Measurements from ENCODE around the gene PLD3.

The PLD3 gene

DNA sequence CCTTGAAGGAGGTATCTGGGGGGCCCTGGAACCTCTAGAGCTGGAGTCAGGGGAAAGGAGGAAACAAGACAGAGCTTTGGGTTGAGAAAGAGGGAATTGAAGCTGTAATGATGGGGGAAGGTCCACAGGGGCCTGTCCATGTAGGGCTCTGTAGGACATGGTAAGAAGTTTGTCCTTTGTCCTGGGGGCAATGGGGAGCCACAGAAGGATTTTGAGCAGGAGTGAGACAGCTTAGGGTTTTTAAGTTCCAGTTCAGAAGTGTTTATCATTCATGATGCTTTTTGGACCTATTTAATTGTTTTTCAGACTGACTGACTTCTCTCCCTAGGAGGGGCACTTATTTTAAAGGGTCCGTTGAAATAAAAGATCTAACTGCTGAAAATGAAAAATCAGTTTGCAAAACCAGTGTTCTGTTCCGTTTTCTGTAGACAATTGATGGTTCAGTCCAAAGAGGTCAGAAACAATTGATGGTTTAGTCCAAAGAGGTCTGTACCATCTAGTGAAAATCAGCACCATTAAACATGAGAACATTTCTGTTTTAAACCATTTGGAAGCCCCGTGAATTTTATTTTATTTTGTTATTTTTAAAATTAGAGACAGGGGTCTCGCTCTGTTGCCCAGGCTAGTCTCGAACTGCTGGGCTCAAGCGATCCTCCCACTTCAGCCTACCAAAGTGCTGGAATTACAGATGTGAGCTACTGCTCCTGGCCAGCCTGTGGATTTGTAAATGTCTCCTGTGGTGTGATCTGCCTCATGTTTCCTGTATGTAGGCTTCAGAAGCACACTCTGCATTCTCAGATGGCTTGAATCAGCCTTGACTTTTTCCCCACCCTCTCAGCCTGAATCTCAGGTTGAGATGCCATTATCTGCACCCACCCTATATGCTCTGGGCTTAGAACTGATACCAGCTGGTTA, 8.4 kb downstream of the PLD3 start:
- Histone ChIP-seq H3K36me3 (ENCODE audit: control insufficient read depth, low read depth, low read length) (no peaks in the 10 kb centered on the region), H3K9me3 (ENCODE audit: control insufficient read depth, low read depth, low read length) (no peaks in the 10 kb centered on the region), H3K4me3 (ENCODE audit: low read length) (no peak overlapping the region), H3K27ac (ENCODE audit: low read length) (no peak overlapping the region), H3K4me1 (ENCODE audit: control insufficient read depth, low read depth, low read length) (no peaks in the 10 kb centered on the region), H3K9ac (ENCODE audit: low read length) (no peak overlapping the region), H3K27me3 (ENCODE audit: control insufficient read depth, insufficient read depth, low read length) (no peaks in the 10 kb centered on the region)

DNA sequence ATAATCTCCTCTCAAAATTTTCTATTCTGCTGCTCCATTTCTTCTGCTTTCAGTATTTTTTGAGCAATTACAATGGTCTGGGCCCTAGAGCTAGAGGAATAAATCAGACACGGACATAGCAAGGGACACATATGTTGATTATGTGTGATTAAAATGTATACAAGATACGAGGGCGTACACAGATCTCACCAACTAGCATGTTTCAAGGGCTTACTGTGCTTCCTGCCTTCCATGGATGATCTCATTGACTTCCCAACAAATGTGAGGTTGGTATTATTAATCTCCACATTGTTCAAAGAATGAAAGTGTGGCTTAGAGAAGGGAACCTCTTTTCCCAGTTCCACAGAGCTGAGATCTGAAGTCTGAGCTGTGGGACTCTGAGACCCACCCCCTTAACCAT, 9.1 kb downstream of the PLD3 start:
- H3K9me3 ChIP-seq (ENCODE audit: control insufficient read depth, low read depth, low read length), result no peaks in the 10 kb centered on the region
- no peak overlapping the region for H3K4me3 ChIP-seq (ENCODE audit: low read length)
- no peaks in the 10 kb centered on the region for H3K36me3 ChIP-seq (ENCODE audit: control insufficient read depth, low read depth, low read length)
- H3K27me3 ChIP-seq (ENCODE audit: control insufficient read depth, insufficient read depth, low read length), result no peaks in the 10 kb centered on the region
- H3K4me1 ChIP-seq (ENCODE audit: control insufficient read depth, low read depth, low read length), result no peaks in the 10 kb centered on the region
- H3K27ac ChIP-seq (ENCODE audit: low read length), result no peak overlapping the region
- no peak overlapping the region for H3K9ac ChIP-seq (ENCODE audit: low read length)

DNA sequence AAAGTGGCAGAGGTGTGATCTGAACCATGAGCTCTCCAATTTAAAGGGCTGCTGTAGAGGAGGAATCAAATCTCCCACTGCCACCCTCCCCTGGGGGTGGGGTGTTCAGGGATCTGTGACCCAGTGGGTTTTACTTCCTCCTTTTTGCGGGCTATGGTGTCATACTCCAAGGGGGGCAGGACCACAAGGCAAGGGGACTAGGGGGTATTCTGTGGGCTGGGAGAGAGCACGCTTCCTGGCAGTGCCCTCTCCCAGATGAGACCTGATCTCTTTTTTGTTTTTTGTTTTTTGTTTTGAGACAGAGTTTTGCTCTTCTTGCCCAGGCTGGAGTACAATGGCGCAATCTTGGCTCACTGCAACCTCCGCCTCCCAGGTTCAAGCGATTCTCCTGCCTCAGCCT, 10.3 kb downstream of the PLD3 start:
- H3K27ac ChIP-seq (ENCODE audit: low read length), result no peak overlapping the region
- no peaks in the 10 kb centered on the region for H3K9me3 ChIP-seq (ENCODE audit: control insufficient read depth, low read depth, low read length)
- no peaks in the 10 kb centered on the region for H3K36me3 ChIP-seq (ENCODE audit: control insufficient read depth, low read depth, low read length)
- no peak overlapping the region for H3K9ac ChIP-seq (ENCODE audit: low read length)
- no peak overlapping the region for H3K4me3 ChIP-seq (ENCODE audit: low read length)
- no peaks in the 10 kb centered on the region for H3K27me3 ChIP-seq (ENCODE audit: control insufficient read depth, insufficient read depth, low read length)
- no peaks in the 10 kb centered on the region for H3K4me1 ChIP-seq (ENCODE audit: control insufficient read depth, low read depth, low read length)

DNA sequence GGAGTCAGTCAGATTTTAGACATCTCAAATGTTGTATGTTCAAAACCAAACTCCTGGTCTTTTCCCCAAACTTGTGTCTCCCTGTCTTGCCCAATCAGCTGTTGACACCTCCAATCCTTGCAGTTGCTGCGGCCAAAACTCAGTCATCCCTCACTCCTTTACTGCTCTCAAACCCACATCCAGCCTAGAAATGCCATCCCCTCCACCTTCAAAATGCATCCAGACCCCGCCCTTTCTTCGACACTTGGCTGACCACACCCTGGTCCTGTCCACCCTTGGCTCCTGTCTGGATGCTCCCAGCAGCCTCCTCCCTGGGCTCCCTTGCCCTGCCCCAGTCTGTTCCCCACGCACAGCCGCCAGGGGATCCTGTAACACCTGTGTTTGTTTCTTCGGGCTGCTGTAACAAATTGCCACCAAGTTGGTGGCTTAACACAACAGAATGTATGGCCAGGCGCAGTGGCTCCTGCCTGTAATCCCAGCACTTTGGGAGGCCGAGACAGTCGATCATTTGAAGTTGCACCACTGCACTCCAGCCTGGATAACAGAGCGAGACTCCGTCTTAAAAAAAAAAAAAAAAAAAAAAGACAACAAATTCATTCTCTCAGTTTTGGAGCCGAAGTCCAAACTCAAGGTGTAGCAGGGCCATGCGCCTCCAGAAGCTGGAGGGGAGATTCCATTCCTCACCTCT, 11.7 kb downstream of the PLD3 start:
- H3K4me3 ChIP-seq (ENCODE audit: low read length), result no peak overlapping the region
- no peaks in the 10 kb centered on the region for H3K4me1 ChIP-seq (ENCODE audit: control insufficient read depth, low read depth, low read length)
- H3K9me3 ChIP-seq (ENCODE audit: control insufficient read depth, low read depth, low read length), result no peaks in the 10 kb centered on the region
- no peak overlapping the region for H3K9ac ChIP-seq (ENCODE audit: low read length)
- no peak overlapping the region for H3K27ac ChIP-seq (ENCODE audit: low read length)
- no peaks in the 10 kb centered on the region for H3K36me3 ChIP-seq (ENCODE audit: control insufficient read depth, low read depth, low read length)
- H3K27me3 ChIP-seq (ENCODE audit: control insufficient read depth, insufficient read depth, low read length), result no peaks in the 10 kb centered on the region

DNA sequence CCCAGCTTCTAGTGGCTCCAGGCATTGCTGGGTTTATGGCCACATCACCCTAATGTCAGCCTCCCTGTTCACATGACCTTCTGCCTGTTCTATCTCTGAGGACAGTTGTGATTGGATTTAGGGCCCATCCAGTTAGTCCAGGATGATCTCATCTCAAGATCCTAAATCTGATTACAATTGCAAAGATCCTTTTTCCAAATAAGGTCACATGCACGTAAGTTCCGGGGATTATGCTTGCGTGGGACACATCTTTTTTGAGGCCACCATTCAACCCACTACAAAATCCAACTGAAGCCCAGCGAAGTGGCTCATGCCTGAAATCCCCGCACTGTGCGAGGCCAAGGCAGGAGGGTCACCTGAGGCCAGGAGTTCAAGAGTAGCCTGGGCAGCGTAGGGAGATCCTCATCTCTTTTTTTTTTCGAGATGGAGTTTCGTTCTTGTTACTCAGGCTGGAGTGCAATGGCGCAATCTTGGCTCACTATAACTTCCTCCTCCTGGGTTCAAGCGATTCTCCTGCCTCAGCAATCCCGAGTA, 12.3 kb downstream of the PLD3 start:
- no peaks in the 10 kb centered on the region for H3K36me3 ChIP-seq (ENCODE audit: control insufficient read depth, low read depth, low read length)
- no peak overlapping the region for H3K9ac ChIP-seq (ENCODE audit: low read length)
- H3K27ac ChIP-seq (ENCODE audit: low read length), result no peak overlapping the region
- H3K9me3 ChIP-seq (ENCODE audit: control insufficient read depth, low read depth, low read length), result no peaks in the 10 kb centered on the region
- H3K27me3 ChIP-seq (ENCODE audit: control insufficient read depth, insufficient read depth, low read length), result no peaks in the 10 kb centered on the region
- H3K4me3 ChIP-seq (ENCODE audit: low read length), result no peak overlapping the region
- no peaks in the 10 kb centered on the region for H3K4me1 ChIP-seq (ENCODE audit: control insufficient read depth, low read depth, low read length)

DNA sequence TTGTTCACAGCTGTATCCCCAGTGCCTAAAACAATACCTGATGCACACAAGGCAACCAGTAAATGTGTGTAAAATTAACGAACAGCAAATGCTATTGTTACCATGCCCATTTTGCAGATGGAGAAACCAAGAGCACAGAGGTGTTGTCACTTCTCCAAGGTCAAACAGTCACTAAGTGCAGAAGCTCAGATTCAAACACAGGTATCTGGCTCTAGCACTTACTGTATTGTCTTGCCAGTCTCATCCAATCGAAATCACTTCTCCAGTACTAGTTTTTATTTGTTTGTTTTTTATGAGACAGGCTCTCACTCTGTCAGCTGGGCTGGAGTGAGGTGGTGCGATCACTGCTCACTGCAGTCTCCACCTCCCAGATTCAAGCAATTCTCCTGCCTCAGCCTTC, 13.7 kb downstream of the PLD3 start:
- Histone ChIP-seq H3K4me3 (ENCODE audit: low read length) (no peak overlapping the region), H3K27me3 (ENCODE audit: control insufficient read depth, insufficient read depth, low read length) (no peaks in the 10 kb centered on the region), H3K4me1 (ENCODE audit: control insufficient read depth, low read depth, low read length) (peaks cover 7% of the 10 kb centered on the region), H3K36me3 (ENCODE audit: control insufficient read depth, low read depth, low read length) (no peaks in the 10 kb centered on the region), H3K27ac (ENCODE audit: low read length) (no peak overlapping the region), H3K9ac (ENCODE audit: low read length) (no peak overlapping the region), H3K9me3 (ENCODE audit: control insufficient read depth, low read depth, low read length) (no peaks in the 10 kb centered on the region)

DNA sequence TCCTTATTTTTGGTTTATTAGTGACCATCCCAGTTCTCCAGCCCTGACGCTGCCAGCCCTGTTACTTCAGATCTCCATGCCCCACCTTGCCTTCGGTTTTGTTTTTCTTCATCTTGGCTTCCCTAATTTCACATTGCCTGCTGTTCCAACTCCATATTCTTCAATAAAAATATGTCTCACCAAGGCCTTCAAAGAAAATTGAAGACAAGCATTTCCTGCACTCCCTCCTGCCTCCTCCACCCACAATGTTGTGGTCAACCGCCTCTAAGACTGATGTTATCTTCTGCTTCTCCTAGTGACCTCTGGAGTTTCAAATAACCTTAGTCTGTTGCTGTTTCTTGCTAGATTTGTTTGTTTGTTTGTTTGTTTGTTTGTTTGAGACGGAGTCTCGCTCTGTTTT, 14.6 kb downstream of the PLD3 start:
- peaks cover 7% of the 10 kb centered on the region for H3K4me1 ChIP-seq (ENCODE audit: control insufficient read depth, low read depth, low read length)
- no peak overlapping the region for H3K27ac ChIP-seq (ENCODE audit: low read length)
- no peak overlapping the region for H3K9ac ChIP-seq (ENCODE audit: low read length)
- peaks cover 3% of the 10 kb centered on the region for H3K36me3 ChIP-seq (ENCODE audit: control insufficient read depth, low read depth, low read length)
- H3K4me3 ChIP-seq (ENCODE audit: low read length), result no peak overlapping the region
- no peaks in the 10 kb centered on the region for H3K9me3 ChIP-seq (ENCODE audit: control insufficient read depth, low read depth, low read length)
- H3K27me3 ChIP-seq (ENCODE audit: control insufficient read depth, insufficient read depth, low read length), result no peaks in the 10 kb centered on the region

DNA sequence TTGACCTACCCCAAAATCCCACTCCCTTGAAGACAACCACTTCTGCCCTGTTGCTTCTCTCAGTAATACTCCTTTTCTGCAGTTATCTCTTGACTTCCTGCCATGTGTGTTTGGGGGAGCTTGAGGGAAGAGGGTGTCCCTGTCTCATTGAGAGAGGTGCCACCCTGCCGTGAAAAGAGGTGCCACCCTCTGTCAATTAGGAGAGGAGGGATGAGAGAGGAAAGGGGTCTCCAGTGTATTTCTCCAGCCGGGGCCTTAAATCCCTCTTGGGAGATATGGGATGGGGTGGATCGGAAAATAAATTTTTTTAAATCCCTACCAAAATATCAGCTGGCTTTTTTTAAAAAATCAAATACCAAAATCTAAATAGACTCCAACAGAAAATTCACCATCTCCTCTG, 16.5 kb downstream of the PLD3 start:
- Histone ChIP-seq H3K9me3 (ENCODE audit: control insufficient read depth, low read depth, low read length) (no peaks in the 10 kb centered on the region), H3K27me3 (ENCODE audit: control insufficient read depth, insufficient read depth, low read length) (no peaks in the 10 kb centered on the region), H3K27ac (ENCODE audit: low read length) (no peak overlapping the region), H3K4me1 (ENCODE audit: control insufficient read depth, low read depth, low read length) (peaks cover 7% of the 10 kb centered on the region), H3K9ac (ENCODE audit: low read length) (peak overlapping the region; percentile 6), H3K36me3 (ENCODE audit: control insufficient read depth, low read depth, low read length) (peaks cover 12% of the 10 kb centered on the region), H3K4me3 (ENCODE audit: low read length) (peak overlapping the region; percentile 74)

DNA sequence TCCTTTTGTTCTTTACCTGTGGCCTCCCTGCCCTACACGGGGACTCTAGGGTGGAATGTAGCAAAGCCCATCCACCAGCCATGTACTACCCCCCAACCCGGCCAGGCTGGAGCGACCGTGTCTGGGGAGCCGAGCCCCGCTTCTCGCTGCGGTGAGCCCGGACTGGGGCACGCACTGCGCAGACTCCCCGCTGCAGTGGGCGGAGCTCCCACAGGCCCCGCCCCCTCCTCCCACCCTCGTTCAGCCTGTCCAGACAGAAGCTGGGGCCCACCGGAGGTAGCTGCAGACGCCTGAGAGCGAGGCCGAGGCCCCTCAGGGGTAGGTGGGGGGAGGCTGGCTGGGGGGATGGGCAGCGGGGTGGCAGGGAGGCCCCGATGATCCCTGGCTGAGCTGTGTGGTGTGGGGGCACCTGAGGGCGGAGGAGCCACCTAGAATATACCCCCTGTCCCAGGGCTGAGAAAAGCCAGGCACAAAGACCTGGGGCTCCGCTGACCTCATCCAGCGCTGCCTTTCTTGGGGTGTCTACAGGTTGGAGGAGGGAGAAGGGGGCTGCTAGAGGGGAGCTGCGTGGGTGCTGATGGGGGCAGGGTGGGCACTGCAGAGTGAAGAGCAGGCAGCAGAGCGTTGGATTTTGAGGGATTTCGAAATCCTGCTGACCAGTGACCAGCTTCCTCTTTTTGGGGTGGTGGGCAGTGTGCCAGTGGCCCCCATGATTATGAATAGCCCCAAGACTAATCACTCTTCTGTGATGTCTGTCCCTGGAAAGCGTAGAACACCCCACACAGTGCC, 17.3 kb downstream of the PLD3 start:
- H3K4me1 ChIP-seq (ENCODE audit: control insufficient read depth, low read depth, low read length), result peaks cover 7% of the 10 kb centered on the region
- H3K9me3 ChIP-seq (ENCODE audit: control insufficient read depth, low read depth, low read length), result no peaks in the 10 kb centered on the region
- no peak overlapping the region for H3K27ac ChIP-seq (ENCODE audit: low read length)
- H3K27me3 ChIP-seq (ENCODE audit: control insufficient read depth, insufficient read depth, low read length), result no peaks in the 10 kb centered on the region
- H3K4me3 ChIP-seq (ENCODE audit: low read length), result peak overlapping the region; percentile 74
- peaks cover 16% of the 10 kb centered on the region for H3K36me3 ChIP-seq (ENCODE audit: control insufficient read depth, low read depth, low read length)
- H3K9ac ChIP-seq (ENCODE audit: low read length), result peak overlapping the region; percentile 66

DNA sequence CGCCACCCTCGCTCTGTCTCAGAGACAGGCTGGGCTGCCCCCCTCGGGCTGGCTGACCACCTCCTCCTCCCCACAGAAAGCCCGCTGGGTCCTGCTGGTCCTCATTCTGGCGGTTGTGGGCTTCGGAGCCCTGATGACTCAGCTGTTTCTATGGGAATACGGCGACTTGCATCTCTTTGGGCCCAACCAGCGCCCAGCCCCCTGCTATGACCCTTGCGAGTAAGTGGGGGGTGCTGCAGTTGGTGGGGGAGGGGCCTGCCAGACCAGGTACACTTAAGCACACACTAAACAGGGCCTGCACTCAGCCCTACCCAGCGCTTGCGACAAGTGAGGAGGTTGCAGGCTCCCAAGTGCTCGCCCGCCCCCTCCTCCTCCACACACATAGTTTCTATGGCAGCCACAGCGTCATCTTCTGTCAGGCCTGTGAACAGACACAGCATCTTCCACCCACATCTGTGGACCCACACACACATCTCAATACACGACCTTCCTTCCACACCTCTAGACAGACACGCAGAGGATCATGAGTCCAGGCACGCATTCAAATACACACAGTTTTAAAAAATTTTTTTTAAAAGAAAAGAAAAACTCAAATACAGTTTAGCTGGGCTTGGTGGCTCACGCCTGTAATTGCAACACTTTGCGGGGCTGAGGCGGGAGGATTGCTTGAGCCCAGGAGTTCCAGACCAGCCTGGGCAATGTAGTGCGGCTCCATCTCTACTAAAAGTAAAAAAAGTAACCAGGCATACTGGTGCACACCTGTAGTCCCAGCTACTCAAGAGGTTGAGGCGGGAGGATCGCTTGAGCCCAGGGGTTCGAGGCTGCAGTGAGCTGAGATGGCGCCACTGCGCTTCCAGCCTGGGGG, 18.4 kb downstream of the PLD3 start:
- H3K36me3 ChIP-seq (ENCODE audit: control insufficient read depth, low read depth, low read length), result peaks cover 24% of the 10 kb centered on the region
- H3K4me1 ChIP-seq (ENCODE audit: control insufficient read depth, low read depth, low read length), result peaks cover 7% of the 10 kb centered on the region
- H3K27me3 ChIP-seq (ENCODE audit: control insufficient read depth, insufficient read depth, low read length), result no peaks in the 10 kb centered on the region
- no peaks in the 10 kb centered on the region for H3K9me3 ChIP-seq (ENCODE audit: control insufficient read depth, low read depth, low read length)
- peak overlapping the region; percentile 66 for H3K9ac ChIP-seq (ENCODE audit: low read length)
- no peak overlapping the region for H3K27ac ChIP-seq (ENCODE audit: low read length)
- H3K4me3 ChIP-seq (ENCODE audit: low read length), result peak overlapping the region; percentile 74
